SJSA1 (cell line): Measurements from ENCODE around the gene RTKN. TPM values are rescaled to one million over a fixed set of nuclear protein-coding genes. Genes with fewer than 3 reads are reported as not detected.

Source experiments
- DNase-seq, 2 experiments: peaks; one replicate each; pipeline ENCODE4 v3.0.0-alpha.2; 2015 to 2020; ENCODE audit warnings: low spot score in 2 of 2, low read depth in 1 of 2
- H3K27ac ChIP-seq: fragments of 250-450 bp; sonication (Bioruptor Pico); 2 replicates; pipeline ENCODE4 v1.5.1; 2020; ENCODE audit warnings: mild to moderate bottlenecking, moderate library complexity
- H3K27me3 ChIP-seq: fragments of 250-450 bp; sonication (Bioruptor Pico); replicated peaks from 2 replicates; pipeline ENCODE4 v1.5.1; 2020; ENCODE audit warnings: mild to moderate bottlenecking, moderate library complexity
- H3K36me3 ChIP-seq: fragments of 250-450 bp; sonication (Bioruptor Pico); 2 replicates; pipeline ENCODE4 v1.5.1; 2020; ENCODE audit warnings: mild to moderate bottlenecking
- H3K4me1 ChIP-seq: fragments of 250-450 bp; sonication (Bioruptor Pico); replicated peaks from 2 replicates; pipeline ENCODE4 v1.6.1; 2021; ENCODE audit warnings: mild to moderate bottlenecking
- H3K4me3 ChIP-seq: fragments of 250-450 bp; sonication (Bioruptor Pico); 2 replicates; pipeline ENCODE4 v1.5.1; 2020; ENCODE audit warnings: mild to moderate bottlenecking
- H3K9me3 ChIP-seq: fragments of 250-450 bp; sonication (Bioruptor Pico); replicated peaks from 2 replicates; pipeline ENCODE4 v1.5.1; 2020; ENCODE audit warnings: mild to moderate bottlenecking
- total RNA-seq: library from RNA; depleted of rRNA; stranded (reverse); fragments of >200 nt; shearing (Covaris generic); gene quantifications from 2 replicates; pipeline ENCODE4 v1.2.3, GENCODE V29; 2014

Gene RTKN
- total RNA-seq, 1 experiment from 2014 or later = 8.7 TPM

DNA sequence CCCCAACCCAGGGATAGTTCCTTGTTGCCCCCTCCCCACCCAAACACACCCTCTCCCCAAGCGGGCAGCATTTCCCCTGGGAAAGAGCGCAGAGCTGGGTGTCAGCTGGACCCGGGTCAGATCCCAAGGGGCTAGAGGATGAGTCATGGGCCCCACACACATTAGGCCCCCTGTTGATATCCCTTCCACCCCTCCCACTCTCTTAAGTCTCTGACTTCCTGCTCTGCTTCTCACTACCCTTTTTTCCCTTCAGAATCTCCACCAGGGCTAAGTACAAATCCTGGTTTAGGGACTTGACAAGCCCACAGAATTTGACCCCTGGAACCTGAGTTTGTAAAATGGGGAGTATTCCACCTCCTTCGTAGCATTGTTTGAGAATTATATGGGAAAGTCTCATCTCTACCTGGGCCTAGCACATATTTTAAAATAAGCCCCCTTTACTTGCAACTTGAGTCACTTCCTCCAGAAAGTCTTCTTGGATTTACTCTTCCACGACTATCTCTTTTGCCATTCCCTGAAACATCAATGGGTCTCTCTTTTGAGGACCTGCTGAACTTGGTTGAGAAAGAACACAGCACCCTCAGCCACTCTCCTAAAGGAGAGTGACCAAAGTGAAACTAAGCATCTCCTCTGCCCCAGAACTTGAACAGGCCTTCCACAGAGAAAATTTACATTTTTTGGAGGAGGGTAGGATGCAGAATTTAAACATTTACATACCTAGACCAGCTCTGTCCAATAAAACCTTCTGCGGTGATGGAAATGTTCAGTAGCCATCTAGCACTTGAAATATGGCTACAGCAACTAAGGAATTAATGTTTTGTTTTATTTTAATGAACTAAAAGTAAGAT, 4.7 kb downstream of the RTKN start:
- DNase-seq = no peak
- H3K9me3 ChIP-seq = no peaks in the 10 kb centered on the region
- no peak overlapping the region for H3K4me3 ChIP-seq
- no peaks in the 10 kb centered on the region for H3K27me3 ChIP-seq
- H3K36me3 ChIP-seq = peaks cover 4% of the 10 kb centered on the region
- H3K27ac ChIP-seq = no peak overlapping the region
- peaks cover 25% of the 10 kb centered on the region for H3K4me1 ChIP-seq

DNA sequence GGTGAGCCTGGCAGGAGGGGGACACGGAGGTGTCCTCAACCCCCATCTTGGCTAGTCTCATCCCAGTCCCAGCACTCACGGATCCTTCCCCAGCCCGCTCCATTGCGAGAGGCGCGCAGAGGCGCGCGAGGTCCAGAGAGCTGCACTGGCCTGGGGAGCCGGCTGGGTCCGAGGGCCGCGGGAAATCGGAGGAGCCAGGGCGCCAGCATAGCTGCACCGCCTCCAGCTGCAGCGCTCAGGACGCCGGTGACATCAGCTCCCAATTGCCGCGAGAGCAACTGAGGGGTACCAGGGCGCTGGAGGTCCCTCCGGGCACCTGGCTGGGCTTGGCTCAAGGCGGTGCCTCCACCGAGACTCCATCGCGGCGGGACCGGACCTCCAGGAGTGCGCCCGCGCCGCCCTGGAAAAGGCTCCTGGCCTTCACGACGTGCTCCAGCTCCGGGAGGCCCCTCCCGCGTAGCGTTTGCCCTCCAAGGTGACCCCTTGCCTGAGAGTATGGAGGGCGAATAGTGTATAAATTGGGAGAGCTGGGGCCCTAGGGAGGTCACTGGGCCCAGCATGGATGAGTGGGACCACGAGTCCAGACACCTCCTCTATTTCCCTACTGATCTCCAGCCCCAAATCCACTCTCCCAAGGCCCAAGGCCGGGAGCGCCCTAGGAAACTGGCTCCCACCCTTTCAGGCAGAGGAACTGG, 5.5 kb downstream of the RTKN start:
- peaks cover 25% of the 10 kb centered on the region for H3K4me1 ChIP-seq
- no peaks in the 10 kb centered on the region for H3K27me3 ChIP-seq
- H3K36me3 ChIP-seq = peaks cover 7% of the 10 kb centered on the region
- H3K9me3 ChIP-seq = no peaks in the 10 kb centered on the region
- no peak for DNase-seq
- no peak overlapping the region for H3K4me3 ChIP-seq
- H3K27ac ChIP-seq = no peak overlapping the region

GRCh38 chr2:74430502-74430901, 11.2 kb downstream of the RTKN start:
- Histone ChIP-seq H3K27ac (no peak overlapping the region), H3K4me1 (no peaks in the 10 kb centered on the region), H3K9me3 (no peaks in the 10 kb centered on the region), H3K36me3 (peaks cover 40% of the 10 kb centered on the region), H3K4me3 (no peak overlapping the region), H3K27me3 (no peaks in the 10 kb centered on the region)
- no peak for DNase-seq

DNA sequence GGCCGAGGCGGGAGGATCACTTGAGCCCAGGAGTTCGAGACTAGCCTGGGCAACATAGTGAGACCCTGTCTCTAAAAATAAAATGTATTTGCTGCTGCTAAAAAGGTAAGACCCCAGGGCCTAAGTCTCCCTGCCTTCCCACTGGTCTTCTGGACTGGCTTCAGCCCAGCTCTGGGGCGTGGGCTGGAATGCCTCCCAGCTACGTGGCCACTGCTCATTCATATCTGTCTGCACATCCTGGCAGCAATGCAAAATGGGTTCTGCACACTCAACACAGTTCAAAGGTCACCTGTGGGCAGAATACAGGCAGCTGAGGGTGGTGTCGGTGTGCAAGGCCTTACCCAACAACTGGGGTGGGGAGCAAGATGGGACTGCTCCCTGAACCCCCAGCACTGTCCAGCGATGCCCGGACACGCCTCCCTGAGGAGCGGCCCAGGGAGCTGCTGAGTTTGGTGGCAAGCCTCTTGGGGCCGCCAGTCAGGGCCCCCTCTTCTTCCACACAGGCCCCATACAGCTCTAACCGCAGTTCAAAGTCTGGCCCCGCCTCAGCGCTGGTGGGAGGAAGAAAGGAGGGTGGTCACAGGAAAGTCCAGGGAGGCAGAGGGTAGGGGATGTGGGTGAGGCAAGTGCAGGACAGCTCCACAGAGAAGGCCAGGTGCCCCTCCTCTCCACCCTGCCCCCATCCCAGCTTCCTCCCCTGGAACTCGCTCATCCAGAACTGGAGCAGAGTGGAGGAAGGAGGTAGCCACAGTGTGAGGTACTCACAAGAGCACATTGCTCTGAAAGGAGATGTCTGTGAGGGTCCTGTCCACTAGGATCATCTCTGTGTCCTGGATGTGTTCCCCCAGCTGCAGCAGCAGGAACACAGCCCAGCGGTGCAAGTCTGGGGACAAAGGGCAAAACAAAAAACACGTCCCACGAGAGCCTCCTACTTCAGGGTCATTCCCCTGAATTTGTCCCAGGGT, 12.0 kb downstream of the RTKN start:
- no peak for DNase-seq
- Histone ChIP-seq H3K9me3 (no peaks in the 10 kb centered on the region), H3K4me1 (no peaks in the 10 kb centered on the region), H3K27ac (no peak overlapping the region), H3K4me3 (no peak overlapping the region), H3K36me3 (peaks cover 40% of the 10 kb centered on the region), H3K27me3 (no peaks in the 10 kb centered on the region)

DNA sequence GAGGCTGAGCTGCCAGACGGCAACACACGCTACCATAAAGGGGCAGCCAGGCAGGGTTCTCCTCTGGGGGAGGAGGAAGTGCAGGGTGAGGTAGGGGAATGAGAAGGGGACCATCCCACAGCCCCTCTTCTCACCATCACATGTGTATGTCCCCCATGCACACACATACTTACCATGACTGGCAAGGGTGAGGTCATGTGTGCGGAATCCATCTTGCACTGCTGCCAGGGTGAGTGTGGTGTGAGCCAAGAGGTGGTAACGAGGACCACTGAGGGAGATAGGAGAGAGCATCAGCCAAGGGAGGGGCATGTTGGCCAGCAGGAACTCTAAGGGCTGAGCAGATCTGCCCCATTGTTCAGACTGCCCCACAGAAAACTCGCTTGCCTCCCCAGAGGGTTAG, 13.1 kb downstream of the RTKN start:
- Histone ChIP-seq H3K27ac (no peak overlapping the region), H3K36me3 (peaks cover 40% of the 10 kb centered on the region), H3K4me1 (no peaks in the 10 kb centered on the region), H3K9me3 (no peaks in the 10 kb centered on the region), H3K4me3 (no peak overlapping the region), H3K27me3 (no peaks in the 10 kb centered on the region)
- DNase-seq = no peak

DNA sequence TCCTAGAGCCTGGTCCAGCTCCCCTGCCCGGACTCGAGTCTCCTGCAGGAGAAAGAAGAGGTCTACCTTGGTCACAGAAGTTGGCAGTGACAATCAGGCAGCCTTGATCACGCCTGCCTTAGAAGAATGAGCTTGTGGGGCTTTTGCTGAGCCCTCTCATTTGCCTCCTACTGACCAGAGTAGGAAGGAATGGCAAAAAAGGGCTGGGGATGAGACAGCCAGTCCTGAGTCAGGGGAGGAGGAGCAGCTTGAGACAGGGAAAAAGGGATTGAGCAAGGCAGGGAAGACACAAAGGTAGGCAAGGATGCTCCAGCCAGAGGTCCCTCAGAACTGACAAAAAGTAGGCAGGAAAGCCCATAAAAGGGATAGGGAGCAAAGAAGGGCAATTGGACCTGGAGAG, 14.2 kb downstream of the RTKN start:
- Histone ChIP-seq H3K27me3 (no peaks in the 10 kb centered on the region), H3K9me3 (no peaks in the 10 kb centered on the region), H3K27ac (no peak overlapping the region), H3K4me1 (no peaks in the 10 kb centered on the region), H3K4me3 (no peak overlapping the region), H3K36me3 (peaks cover 40% of the 10 kb centered on the region)
- no peak for DNase-seq

- H3K9me3 ChIP-seq = no peaks in the 10 kb centered on the region
- DNase-seq = no peak
- H3K4me1 ChIP-seq = peaks cover 7% of the 10 kb centered on the region
- no peak overlapping the region for H3K4me3 ChIP-seq
- peaks cover 32% of the 10 kb centered on the region for H3K36me3 ChIP-seq
- H3K27ac ChIP-seq = no peak overlapping the region
- H3K27me3 ChIP-seq = no peaks in the 10 kb centered on the region
Measured at GRCh38 chr2:74426181-74426758, 15.5 kb downstream of the RTKN start.

DNA sequence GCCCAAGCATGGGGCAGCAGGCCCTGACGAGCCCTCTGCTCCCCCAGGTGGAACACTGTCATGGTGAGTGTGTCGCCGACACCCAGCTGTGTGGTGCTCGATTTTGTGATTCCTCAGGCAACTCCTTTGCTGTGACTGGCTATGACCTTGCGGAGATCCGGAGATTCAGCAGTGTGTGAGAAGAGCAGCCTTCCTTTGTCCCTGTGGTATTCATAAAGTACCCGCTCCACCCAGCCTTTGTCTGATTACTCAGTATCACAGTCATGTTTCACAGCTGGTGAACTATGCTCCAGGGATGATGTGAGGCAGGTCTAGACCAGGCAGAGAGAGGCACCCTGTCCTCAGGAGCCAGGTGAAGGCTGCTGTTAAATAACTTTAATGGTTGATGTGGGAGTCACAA, 16.2 kb downstream of the RTKN start:
- no peak for DNase-seq
- H3K4me3 ChIP-seq = no peak overlapping the region
- H3K9me3 ChIP-seq = no peaks in the 10 kb centered on the region
- H3K27me3 ChIP-seq = no peaks in the 10 kb centered on the region
- peaks cover 32% of the 10 kb centered on the region for H3K36me3 ChIP-seq
- no peak overlapping the region for H3K27ac ChIP-seq
- peaks cover 12% of the 10 kb centered on the region for H3K4me1 ChIP-seq

DNA sequence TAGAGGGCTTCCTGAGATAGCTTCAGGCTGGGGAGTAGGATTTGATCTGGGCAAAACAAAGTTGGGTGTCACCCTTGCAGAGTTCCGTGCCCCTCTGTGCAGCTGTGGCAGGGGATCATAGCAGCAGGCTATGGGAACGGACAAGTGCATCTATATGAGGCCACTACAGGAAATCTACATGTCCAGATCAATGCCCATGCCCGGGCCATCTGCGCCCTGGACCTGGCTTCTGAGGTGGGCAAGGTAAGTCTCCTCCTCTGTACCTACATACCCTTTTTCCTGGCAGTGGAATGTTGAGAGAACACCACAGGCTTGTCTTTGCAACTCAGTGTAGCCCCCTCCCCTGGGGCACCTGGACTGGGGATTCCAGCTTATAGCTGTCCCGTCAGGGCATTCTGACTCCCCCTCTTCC, 16.7 kb downstream of the RTKN start:
- peaks cover 28% of the 10 kb centered on the region for H3K36me3 ChIP-seq
- H3K4me3 ChIP-seq = no peak overlapping the region
- peaks cover 12% of the 10 kb centered on the region for H3K4me1 ChIP-seq
- DNase-seq = no peak
- no peak overlapping the region for H3K27ac ChIP-seq
- no peaks in the 10 kb centered on the region for H3K9me3 ChIP-seq
- H3K27me3 ChIP-seq = no peaks in the 10 kb centered on the region

- H3K27me3 ChIP-seq = peaks cover 6% of the 10 kb centered on the region
- H3K4me1 ChIP-seq = peaks cover 12% of the 10 kb centered on the region
- no peak overlapping the region for H3K4me3 ChIP-seq
- no peak overlapping the region for H3K27ac ChIP-seq
- DNase-seq = no peak
- H3K36me3 ChIP-seq = peaks cover 22% of the 10 kb centered on the region
- H3K9me3 ChIP-seq = no peaks in the 10 kb centered on the region
Measured at GRCh38 chr2:74424139-74424992, 17.4 kb downstream of the RTKN start.

DNA sequence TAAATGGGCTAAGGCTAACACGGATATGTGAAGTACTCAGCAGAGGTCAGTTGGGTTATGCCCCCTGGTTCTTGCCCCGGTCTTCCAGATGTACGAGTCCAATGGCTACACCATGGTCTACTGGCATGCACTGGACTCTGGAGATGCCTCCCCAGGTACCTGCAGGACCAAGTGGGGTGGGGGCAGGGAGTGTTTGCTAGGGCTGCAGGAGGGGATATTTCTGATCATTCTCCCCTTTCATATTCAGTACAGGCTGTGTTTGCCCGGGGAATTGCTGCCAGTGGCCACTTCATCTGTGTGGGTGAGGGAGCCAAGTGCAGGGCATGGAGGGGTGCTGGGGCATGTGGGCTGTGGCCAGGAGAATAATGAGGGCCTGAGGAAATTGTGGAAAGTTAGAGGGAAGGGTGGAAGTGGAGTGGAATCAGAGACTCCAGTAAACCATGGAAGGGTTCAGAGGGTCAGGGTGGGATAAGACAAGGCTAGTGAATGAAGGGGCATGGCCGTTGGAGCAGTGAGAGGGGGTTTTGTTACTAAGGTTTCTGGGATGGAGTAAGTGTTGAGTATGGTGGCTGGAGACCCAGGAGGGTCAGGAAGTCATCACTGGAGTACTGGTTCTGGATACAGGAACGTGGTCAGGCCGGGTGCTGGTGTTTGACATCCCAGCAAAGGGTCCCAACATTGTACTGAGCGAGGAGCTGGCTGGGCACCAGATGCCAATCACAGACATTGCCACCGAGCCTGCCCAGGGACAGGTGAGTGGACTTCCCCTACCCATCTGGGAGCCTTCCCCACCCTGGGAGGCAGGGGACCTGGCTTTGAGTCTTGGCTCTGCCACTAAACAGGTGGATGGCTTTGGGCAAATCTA, 18.3 kb downstream of the RTKN start:
- Histone ChIP-seq H3K4me1 (peaks cover 12% of the 10 kb centered on the region), H3K4me3 (no peak overlapping the region), H3K27me3 (peaks cover 7% of the 10 kb centered on the region), H3K9me3 (no peaks in the 10 kb centered on the region), H3K27ac (no peak overlapping the region), H3K36me3 (peaks cover 15% of the 10 kb centered on the region)
- DNase-seq = no peak
